Measurements from ENCODE around the gene UCP2. TPM values are rescaled to one million over a fixed set of nuclear protein-coding genes. Genes with fewer than 3 reads are reported as not detected.
A peak's percentile ranks its signal among the peaks of the same experiment; 100 is the strongest.
"Not testable (repeated sequence)": the region's sequence is repeated elsewhere in the genome, so short reads cannot be mapped to it uniquely, and the experiment has no call there.

UCP2 gene
- total RNA-seq, 1 donor from 2014 or later: 0.26 TPM

- Histone ChIP-seq H3K36me3 (ENCODE audit: control insufficient read depth, insufficient read depth, low read length) (no peaks in the 10 kb centered on the region), H3K27me3 (ENCODE audit: control insufficient read depth, insufficient read depth, low read length) (no peaks in the 10 kb centered on the region), H3K4me3 (ENCODE audit: low read depth, low read length) (no peak overlapping the region)
- FAIRE-seq (no peak), DNase-seq (ENCODE audit: low read depth) (no peak)
- no peak for TF ChIP-seq CTCF (IDR thresholded peaks at IDR 0.05; ENCODE audit: insufficient read depth, low read length, severe bottlenecking)
Measured at GRCh38 chr11:73940801-73941570, 41.7 kb downstream of the UCP2 start.

- no peak overlapping the region for H3K4me3 ChIP-seq (ENCODE audit: low read depth, low read length)
- peak; percentile 32 for DNase-seq (ENCODE audit: low read depth)
- no peak for FAIRE-seq
- TF ChIP-seq CTCF (IDR thresholded peaks at IDR 0.05; ENCODE audit: insufficient read depth, low read length, severe bottlenecking): no peak
- H3K36me3 ChIP-seq (ENCODE audit: control insufficient read depth, insufficient read depth, low read length): no peaks in the 10 kb centered on the region
- no peaks in the 10 kb centered on the region for H3K27me3 ChIP-seq (ENCODE audit: control insufficient read depth, insufficient read depth, low read length)
Measured at GRCh38 chr11:73939096-73939495, 43.5 kb downstream of the UCP2 start.

GRCh38 chr11:73936047-73936446 lies 46.6 kb downstream of the UCP2 start:
- FAIRE-seq; H3K4me3 ChIP-seq (ENCODE audit: low read depth, low read length); DNase-seq (ENCODE audit: low read depth): not testable (repeated sequence)

GRCh38 chr11:73932781-73933180 lies 49.9 kb downstream of the UCP2 start:
- DNase-seq (ENCODE audit: low read depth) (no peak), FAIRE-seq (no peak)
- no peak overlapping the region for H3K4me3 ChIP-seq (ENCODE audit: low read depth, low read length)
- peaks cover 7% of the 10 kb centered on the region for H3K36me3 ChIP-seq (ENCODE audit: control insufficient read depth, insufficient read depth, low read length)
- H3K27me3 ChIP-seq (ENCODE audit: control insufficient read depth, insufficient read depth, low read length): no peaks in the 10 kb centered on the region
- no peak for TF ChIP-seq CTCF (IDR thresholded peaks at IDR 0.05; ENCODE audit: insufficient read depth, low read length, severe bottlenecking)

More at GRCh38 chr11:73936047-73936446, 46.6 kb downstream of the UCP2 start:
- not testable (repeated sequence) for H3K27me3 ChIP-seq (ENCODE audit: control insufficient read depth, insufficient read depth, low read length); H3K36me3 ChIP-seq (ENCODE audit: control insufficient read depth, insufficient read depth, low read length)

- no peak for DNase-seq (ENCODE audit: low read depth)
- FAIRE-seq: no peak
- H3K36me3 ChIP-seq (ENCODE audit: control insufficient read depth, insufficient read depth, low read length): peaks cover 11% of the 10 kb centered on the region
Measured at GRCh38 chr11:73931951-73932350, 50.7 kb downstream of the UCP2 start.

More at GRCh38 chr11:73931951-73932350, 50.7 kb downstream of the UCP2 start:
- Histone ChIP-seq H3K27me3 (ENCODE audit: control insufficient read depth, insufficient read depth, low read length) (no peaks in the 10 kb centered on the region), H3K4me3 (ENCODE audit: low read depth, low read length) (no peak overlapping the region)
- no peak for TF ChIP-seq CTCF (IDR thresholded peaks at IDR 0.05; ENCODE audit: insufficient read depth, low read length, severe bottlenecking)
